ENCODE measurements around the gene SLC29A3.
"Not testable (repeated sequence)": the region's sequence is repeated elsewhere in the genome, so short reads cannot be mapped to it uniquely, and the experiment has no call there.

The SLC29A3 gene

DNA sequence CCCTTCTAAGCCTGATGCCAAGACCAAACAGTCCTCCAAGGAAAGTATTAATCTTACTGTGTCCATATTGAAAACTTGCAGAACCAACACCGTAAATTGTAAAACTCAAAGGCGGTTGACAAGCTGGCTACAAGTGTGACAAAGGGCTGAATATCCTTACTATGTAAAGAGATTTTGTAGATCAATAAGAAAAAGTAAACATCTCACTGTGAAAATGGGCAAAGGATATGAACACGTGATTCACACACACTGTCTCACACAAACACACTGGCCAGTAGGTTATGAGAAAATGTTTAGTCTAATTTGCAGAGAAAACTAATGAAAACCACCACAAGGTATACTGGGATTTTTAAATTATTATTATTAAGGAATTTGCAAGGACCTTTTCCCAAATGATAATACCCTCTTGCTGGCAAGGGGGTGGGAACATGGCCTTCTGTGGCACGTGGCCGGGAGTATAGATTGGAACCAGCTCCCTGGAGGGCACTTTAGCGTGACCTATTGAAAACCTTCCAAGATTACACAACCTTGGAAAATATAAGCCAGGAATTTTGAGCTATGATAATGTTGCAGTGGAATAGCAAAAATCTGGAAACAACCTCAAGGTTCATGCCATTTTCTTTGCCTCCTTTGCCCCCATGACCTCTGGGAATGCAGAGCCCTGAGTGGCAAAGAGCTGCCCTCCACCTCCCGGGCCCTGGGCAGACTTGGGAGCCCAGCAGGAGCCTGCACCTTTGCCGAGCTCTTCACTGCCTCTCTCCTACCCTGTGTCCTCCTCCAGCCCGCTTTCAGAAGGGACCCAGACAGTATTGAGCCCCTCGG is 26.2 kb upstream of the SLC29A3 start:
- no peak for TF ChIP-seq CTCF (IDR thresholded peaks at IDR 0.05; ENCODE audit: insufficient read depth, low read length, missing control alignments)
- CTCF ChIA-PET: interaction anchor here (0.8 to 2.9 kb wide), 8 partner anchors 8 to 366 kb away, joined by 3 to 15 read pairs (median 6); no protein-coding TSS in a partner anchor
- H3K4me3 ChIP-seq (ENCODE audit: low read depth, low read length): no peak overlapping the region
- DNase-seq (ENCODE audit: low read depth, low spot score): no peak
- POLR2A ChIA-PET: no interaction called here

DNA sequence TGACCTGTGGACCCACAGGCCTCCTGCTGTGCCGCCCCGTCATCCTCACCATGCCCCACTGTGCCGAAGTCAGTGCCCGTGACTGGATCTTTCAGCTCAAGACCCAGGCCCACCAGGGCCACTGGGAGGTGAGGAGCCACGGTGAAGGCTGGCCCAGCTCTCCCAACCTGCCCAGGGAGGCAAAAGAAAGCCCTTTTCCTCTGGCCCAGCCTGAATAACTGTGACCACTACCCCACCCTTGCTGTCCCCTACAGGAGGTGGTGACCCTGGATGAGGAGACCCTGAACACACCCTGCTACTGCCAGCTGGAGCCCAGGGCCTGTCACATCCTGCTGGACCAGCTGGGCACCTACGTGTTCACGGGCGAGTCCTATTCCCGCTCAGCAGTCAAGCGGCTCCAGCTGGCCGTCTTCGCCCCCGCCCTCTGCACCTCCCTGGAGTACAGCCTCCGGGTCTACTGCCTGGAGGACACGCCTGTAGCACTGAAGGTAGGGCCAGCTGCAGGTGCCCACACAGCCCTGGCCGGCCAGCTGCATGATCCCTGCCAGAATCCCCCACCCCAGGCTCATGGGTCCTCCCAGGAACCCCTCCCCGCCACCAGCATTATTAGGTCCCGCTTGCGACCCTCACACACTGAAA is 25.5 kb upstream of the SLC29A3 start:
- no peak for TF ChIP-seq CTCF (IDR thresholded peaks at IDR 0.05; ENCODE audit: insufficient read depth, low read length, missing control alignments)
- ChIA-PET POLR2A (no interaction called here), CTCF (interaction anchor here (1.1 to 2.9 kb wide), 6 partner anchors 9 to 24 kb away, joined by 4 to 15 read pairs (median 7); no protein-coding TSS in a partner anchor)
- no peak for DNase-seq (ENCODE audit: low read depth, low spot score)
- no peak overlapping the region for H3K4me3 ChIP-seq (ENCODE audit: low read depth, low read length)

DNA sequence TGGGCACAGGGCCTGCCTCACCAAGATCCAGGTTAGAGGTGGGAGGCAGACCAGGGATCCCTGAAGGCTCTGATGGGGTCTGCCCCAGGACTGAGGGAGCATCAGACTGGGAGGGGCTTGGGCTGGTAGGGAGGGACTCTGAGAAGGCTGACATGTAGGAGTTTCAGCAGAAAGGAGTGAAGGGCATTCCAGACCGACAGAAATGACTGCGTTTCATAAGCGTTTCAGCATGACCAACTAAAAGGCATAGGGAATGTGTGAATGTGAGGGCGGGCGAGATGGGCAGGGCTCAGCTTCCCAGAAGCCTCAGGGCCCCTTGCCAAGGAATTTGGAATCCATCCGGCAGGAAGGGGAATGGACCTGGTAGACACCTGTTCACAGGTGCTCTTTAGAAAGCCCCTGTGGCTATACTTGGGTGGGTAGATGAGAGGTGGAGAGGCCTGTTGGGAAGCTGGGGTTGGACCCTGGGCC is 24.9 kb upstream of the SLC29A3 start:
- POLR2A ChIA-PET: no interaction called here
- no peak for DNase-seq (ENCODE audit: low read depth, low spot score)
- TF ChIP-seq CTCF (IDR thresholded peaks at IDR 0.05; ENCODE audit: insufficient read depth, low read length, missing control alignments): no peak
- no peak overlapping the region for H3K4me3 ChIP-seq (ENCODE audit: low read depth, low read length)
- CTCF ChIA-PET: interaction anchor here (1.1 to 2.2 kb wide), 6 partner anchors 9 to 368 kb away, joined by 3 to 13 read pairs (median 8); no protein-coding TSS in a partner anchor

DNA sequence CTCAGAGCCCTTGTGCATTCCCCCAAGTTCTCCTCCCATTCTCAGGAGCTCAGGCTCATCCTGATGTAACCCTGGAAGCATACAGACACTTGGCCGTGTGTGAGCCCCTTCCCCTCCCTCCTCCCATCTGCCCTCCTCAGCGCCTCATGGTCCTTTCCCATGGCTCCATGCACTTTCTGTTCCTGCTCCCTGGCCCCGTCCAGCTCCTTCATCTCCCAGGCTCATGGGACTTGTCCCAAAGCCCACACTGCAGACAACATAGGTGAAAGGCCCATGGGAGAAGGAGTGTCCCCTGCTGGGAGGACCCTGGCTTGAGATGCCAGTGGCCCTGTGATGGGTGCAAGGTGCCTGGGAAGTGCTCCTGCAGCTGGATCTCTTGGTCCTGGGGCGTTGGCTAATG is 24.2 kb upstream of the SLC29A3 start:
- no peak overlapping the region for H3K4me3 ChIP-seq (ENCODE audit: low read depth, low read length)
- TF ChIP-seq CTCF (IDR thresholded peaks at IDR 0.05; ENCODE audit: insufficient read depth, low read length, missing control alignments): no peak
- CTCF ChIA-PET: interaction anchor here (1.1 to 2.1 kb wide), 3 partner anchors 10 to 369 kb away, joined by 3 to 13 read pairs (median 8); no protein-coding TSS in a partner anchor
- POLR2A ChIA-PET: no interaction called here
- DNase-seq (ENCODE audit: low read depth, low spot score): no peak

GRCh38 chr10:71295641-71296040 is 23.4 kb upstream of the SLC29A3 start:
- TF ChIP-seq CTCF (IDR thresholded peaks at IDR 0.05; ENCODE audit: insufficient read depth, low read length, missing control alignments): no peak
- ChIA-PET POLR2A (no interaction called here), CTCF (interaction anchor here (0.8 to 2.1 kb wide), 3 partner anchors 10 to 25 kb away, joined by 3 to 13 read pairs (median 8); no protein-coding TSS in a partner anchor)
- no peak overlapping the region for H3K4me3 ChIP-seq (ENCODE audit: low read depth, low read length)
- DNase-seq (ENCODE audit: low read depth, low spot score): no peak

DNA sequence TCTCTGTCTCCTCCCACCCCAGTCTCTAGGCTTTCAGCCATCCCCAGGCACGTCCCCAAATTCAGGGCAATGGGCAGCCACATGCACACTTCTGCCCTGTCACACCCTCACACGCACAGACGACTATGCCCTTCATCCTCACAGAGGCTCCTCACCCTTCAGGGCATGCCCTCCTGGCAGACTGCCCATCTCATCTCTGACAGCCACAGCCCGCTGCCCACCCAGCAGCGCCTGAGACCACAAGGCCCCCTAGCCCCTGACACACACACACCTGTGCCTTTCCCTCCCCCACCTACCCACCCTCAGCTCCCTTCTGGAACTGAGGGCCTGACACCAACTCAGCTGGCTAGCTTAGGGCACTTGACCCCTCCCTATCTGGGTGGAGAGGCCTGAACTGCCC is 23.0 kb upstream of the SLC29A3 start:
- TF ChIP-seq CTCF (IDR thresholded peaks at IDR 0.05; ENCODE audit: insufficient read depth, low read length, missing control alignments): no peak
- no peak for DNase-seq (ENCODE audit: low read depth, low spot score)
- POLR2A ChIA-PET: no interaction called here
- no peak overlapping the region for H3K4me3 ChIP-seq (ENCODE audit: low read depth, low read length)
- CTCF ChIA-PET: interaction anchor here (0.8 to 2.1 kb wide), 3 partner anchors 11 to 25 kb away, joined by 3 to 13 read pairs (median 8); no protein-coding TSS in a partner anchor

- H3K4me3 ChIP-seq (ENCODE audit: low read depth, low read length); POLR2A ChIA-PET; DNase-seq (ENCODE audit: low read depth, low spot score): not testable (repeated sequence)
- CTCF ChIA-PET: interaction anchor here (1.2 kb wide), 1 partner anchor 88 kb away, joined by 3 read pairs; no protein-coding TSS in a partner anchor
These were observed 22.2 kb upstream of the SLC29A3 start for GRCh38 chr10:71296811-71297210.

Measured in AG04449 (cell line).